Measurements from ENCODE around the gene MDGA2. TPM values are rescaled to one million over a fixed set of nuclear protein-coding genes. Genes with fewer than 3 reads are reported as not detected.

Gene MDGA2
- total and polyA plus RNA-seq, 2 of the 8 experiments (the other 6 are each of a cell fraction or from before 2014, with no cell fraction given): 0.11 to 0.69 TPM

DNA sequence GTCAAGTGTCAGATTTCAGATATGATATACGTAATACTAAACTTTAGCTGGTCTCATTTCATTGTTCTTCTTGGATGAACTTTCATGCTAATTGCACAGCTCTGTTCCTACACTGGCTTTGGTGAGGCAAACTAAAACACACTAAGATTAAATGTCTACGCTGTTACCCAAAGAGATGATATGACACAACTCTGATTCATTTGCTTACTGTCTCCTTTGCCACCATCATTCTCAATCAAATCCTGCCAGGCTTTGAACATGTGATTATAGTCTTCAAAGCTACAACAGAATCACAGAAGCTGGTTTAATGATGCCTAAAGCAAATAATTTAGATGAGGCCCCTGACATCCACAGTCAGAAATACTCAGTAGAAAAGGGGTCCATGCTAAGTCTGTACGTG is 37.7 kb downstream of the MDGA2 start (continued):
- TF ChIP-seq CHD7 (IDR thresholded peaks at IDR 0.05; ENCODE audit: insufficient replicate concordance, low read length): no peak
- no peak for TF ChIP-seq SUZ12 (IDR thresholded peaks at IDR 0.05; ENCODE audit: low read length)
- TF ChIP-seq EGR1 (IDR thresholded peaks at IDR 0.05; ENCODE audit: borderline replicate concordance, low read depth, low read length): no peak
- TF ChIP-seq EP300 (IDR thresholded peaks at IDR 0.05; ENCODE audit: borderline replicate concordance in 1 of 2, low read depth in 2 of 2, low read length in 2 of 2): no peak
- no peak for TF ChIP-seq BRCA1 (IDR thresholded peaks at IDR 0.05; ENCODE audit: low read depth, low read length)
- no peak for TF ChIP-seq SIX5 (IDR thresholded peaks at IDR 0.05; ENCODE audit: low read depth, low read length)
- TF ChIP-seq POLR2AphosphoS5 (IDR thresholded peaks at IDR 0.05; ENCODE audit: low read depth, low read length): no peak

Measured in H1 (cell line).